ENCODE measurements around the gene CLDN9.
A peak's percentile ranks its signal among the peaks of the same experiment; 100 is the strongest.

The CLDN9 gene, protein sequence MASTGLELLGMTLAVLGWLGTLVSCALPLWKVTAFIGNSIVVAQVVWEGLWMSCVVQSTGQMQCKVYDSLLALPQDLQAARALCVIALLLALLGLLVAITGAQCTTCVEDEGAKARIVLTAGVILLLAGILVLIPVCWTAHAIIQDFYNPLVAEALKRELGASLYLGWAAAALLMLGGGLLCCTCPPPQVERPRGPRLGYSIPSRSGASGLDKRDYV

DNA sequence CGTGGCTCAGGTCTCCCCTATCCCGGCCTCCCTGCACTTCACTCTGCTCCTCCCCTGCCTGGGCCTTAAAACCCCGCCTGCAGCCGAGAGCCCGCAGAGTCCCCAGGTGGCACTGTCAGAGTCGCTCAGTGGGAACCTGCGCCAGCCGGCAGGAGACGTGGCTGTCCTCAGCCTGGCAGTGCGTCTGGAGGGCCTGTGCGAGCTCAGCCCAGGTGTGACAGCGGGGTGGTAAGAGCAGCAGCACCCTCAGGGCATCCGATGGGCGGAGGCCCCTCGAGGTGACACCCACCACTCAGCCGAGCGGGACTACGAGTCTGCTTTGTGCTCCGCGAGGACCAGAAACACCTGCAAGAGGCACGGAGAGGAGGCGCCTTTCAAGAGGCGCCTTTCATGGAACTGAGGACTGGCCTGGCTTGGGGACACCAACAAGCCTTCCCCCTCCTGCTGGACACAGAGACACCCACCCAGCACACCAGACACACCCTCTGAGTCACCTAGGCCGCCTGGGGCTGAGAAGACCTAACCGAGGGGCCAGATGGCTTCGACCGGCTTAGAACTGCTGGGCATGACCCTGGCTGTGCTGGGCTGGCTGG lies at the start of gene CLDN9:
Gene CLDN9, plus strand, starts transcription at position 96 of the 593 bp plus-strand sequence. Its CDS starts 440 bp downstream, at position 536.
- in situ Hi-C loops (cut with HindIII; ENCODE audit: low sequenced_read_pairs), result no loop called here
- H3K4me3 ChIP-seq (ENCODE audit: low read depth, low read length), result no peak within 1 kb of the TSS
- DNase-seq (ENCODE audit: low read depth), result no peak
- TF ChIP-seq, protein P1, sequence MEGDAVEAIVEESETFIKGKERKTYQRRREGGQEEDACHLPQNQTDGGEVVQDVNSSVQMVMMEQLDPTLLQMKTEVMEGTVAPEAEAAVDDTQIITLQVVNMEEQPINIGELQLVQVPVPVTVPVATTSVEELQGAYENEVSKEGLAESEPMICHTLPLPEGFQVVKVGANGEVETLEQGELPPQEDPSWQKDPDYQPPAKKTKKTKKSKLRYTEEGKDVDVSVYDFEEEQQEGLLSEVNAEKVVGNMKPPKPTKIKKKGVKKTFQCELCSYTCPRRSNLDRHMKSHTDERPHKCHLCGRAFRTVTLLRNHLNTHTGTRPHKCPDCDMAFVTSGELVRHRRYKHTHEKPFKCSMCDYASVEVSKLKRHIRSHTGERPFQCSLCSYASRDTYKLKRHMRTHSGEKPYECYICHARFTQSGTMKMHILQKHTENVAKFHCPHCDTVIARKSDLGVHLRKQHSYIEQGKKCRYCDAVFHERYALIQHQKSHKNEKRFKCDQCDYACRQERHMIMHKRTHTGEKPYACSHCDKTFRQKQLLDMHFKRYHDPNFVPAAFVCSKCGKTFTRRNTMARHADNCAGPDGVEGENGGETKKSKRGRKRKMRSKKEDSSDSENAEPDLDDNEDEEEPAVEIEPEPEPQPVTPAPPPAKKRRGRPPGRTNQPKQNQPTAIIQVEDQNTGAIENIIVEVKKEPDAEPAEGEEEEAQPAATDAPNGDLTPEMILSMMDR (IDR thresholded peaks at IDR 0.05; ENCODE audit: low read depth, low read length, missing control alignments), result no peak

DNA sequence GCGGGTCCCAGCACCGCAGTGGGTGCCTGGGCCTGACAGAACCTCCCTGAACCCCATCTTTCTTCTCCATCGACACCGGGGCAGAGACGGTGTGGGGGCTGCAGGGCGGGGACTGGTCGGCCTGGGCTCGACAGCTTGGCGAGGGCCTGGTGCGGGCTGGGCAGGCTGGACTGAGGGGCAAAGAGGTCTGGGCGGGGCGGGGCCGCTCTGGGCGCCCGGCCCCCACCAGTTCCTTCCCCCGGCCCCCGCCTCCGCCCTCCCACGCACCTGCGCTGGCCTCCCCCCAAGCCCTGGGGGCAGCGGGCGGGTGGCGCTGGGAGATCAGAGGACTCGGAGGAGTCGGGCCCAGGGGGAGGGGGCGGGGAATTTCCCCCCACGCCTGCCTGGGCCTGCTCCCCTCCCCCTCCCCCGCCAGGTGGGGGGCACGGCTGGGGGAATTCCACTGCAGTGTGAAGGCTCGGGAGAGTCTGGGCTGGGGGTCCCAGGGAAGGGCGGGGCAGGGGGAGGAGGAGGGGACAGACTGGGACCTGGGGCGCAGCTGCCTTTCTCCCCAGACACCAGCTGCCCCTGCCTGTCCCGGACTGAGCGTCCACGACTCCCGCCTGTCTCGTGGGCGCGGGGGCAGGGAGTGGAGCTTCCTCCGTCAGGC lies 49.5 kb upstream of the CLDN9 start:
- H3K4me3 ChIP-seq (ENCODE audit: low read depth, low read length), result peak overlapping the region; percentile 23
- in situ Hi-C loops (cut with HindIII; ENCODE audit: low sequenced_read_pairs), result no loop called here
- no peak for DNase-seq (ENCODE audit: low read depth)
- TF ChIP-seq, protein P1 (IDR thresholded peaks at IDR 0.05; ENCODE audit: low read depth, low read length, missing control alignments), result no peak

DNA sequence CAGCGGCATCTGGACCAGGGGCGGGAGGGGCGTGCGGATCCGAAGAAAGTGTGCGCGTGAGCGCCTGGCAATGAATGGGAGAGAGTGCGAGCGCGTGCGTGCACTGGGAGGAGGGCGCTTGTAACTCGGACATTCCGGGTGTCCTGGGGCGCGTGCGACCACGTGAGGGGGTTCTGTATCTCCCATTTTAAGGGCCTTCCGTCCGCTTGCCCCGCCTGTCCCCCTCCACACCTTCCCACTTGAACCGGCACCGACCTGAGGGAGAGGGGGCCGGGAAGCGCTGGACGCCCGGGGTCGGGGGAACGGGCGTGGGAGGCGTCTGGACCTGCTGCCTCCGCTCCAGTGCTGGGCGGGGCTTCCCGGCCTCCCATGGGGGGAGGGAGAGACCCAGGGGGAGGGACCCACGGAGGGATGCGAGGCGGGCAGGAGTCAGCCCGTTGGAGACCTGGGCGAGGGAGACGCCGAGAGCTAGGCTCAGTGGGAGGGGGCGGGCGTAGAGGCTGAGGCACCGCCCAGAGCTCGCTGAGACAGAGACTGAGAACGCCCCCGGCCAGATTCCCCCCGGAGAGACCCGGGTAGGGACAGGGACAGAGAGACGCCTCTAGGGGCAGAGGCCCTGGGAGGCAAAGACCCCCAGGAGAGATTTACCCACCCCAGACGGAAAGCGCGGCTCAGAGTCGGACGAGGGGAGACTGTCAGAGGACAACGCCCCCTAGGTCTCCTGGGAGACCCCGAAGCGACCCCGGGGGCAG lies 48.8 kb upstream of the CLDN9 start, which contains the start of gene KREMEN2:
Gene KREMEN2, plus strand, starts transcription at position 553 of the 752 bp plus-strand sequence. CDS start 246 bp downstream, outside the sequence.
- TF ChIP-seq, protein P1 (IDR thresholded peaks at IDR 0.05; ENCODE audit: low read depth, low read length, missing control alignments), result no peak
- in situ Hi-C loops (cut with HindIII; ENCODE audit: low sequenced_read_pairs), result no loop called here
- H3K4me3 ChIP-seq (ENCODE audit: low read depth, low read length), result peak within 1 kb of the TSS; percentile 23
- DNase-seq (ENCODE audit: low read depth), result no peak

DNA sequence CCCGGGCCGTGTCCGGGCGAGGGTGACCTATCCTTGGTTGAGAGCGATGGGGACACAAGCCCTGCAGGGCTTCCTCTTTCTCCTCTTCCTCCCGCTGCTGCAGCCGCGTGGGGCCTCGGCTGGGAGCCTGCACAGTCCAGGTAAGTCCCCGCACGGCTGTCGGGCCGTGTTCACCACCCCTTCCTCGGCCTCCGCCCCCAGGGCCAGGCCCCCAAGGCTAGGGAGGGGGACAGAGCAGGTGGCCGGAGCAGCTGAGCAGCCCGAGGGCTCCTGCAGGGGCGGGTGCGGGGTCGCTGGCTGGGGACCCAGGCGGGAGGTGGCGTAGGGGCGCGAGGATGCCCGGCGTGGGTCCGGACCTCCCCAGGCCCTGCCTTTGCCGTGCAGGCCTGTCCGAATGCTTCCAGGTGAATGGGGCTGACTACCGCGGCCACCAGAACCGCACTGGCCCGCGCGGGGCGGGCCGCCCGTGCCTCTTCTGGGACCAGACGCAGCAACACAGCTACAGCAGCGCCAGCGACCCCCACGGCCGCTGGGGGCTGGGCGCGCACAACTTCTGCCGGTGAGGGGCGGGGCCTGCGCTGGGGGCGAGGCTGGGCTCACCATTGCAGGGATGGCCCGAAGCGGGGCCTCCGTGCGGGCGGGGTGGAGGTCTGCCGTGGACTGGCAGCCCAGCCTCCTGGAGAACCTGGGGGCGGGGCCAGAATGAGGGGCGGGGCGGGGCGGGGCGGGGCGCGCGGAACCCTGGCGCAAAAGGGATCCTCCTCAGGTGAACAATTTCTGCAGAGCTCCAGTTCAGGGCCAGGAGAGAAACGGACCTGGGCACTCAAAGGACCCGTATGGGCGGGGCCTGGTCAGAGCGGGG lies 48.0 kb upstream of the CLDN9 start:
- TF ChIP-seq, protein P1 (IDR thresholded peaks at IDR 0.05; ENCODE audit: low read depth, low read length, missing control alignments), result no peak
- peak overlapping the region; percentile 23 for H3K4me3 ChIP-seq (ENCODE audit: low read depth, low read length)
- DNase-seq (ENCODE audit: low read depth), result no peak
- in situ Hi-C loops (cut with HindIII; ENCODE audit: low sequenced_read_pairs), result no loop called here

DNA sequence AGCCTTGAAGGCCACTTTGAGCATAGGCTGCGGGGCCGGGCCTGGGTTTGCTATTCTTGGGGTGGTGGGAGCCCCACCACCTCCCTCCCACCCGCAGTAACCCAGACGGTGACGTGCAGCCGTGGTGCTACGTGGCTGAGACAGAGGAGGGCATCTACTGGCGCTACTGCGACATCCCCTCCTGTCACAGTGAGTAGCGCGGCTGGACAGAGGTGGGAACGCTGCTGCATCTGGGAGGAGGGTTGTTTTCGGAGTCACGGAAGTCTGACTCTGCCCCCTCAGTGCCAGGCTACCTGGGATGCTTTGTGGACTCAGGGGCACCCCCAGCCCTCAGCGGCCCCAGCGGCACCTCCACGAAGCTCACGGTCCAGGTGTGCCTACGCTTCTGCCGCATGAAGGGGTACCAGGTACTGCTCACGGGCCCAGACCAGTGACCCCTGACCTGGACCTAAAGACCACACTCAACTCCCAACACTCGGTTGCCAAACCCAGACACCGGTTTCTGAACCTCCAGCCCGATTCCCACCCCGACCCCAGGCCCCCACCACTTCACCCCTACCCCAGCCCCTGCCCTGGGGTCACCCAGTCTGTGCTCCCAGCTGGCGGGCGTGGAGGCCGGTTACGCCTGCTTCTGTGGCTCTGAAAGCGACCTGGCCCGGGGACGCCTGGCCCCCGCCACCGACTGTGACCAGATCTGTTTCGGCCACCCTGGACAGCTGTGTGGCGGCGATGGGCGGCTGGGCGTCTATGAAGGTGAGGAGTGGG lies 46.5 kb upstream of the CLDN9 start:
- in situ Hi-C loops (cut with HindIII; ENCODE audit: low sequenced_read_pairs), result no loop called here
- DNase-seq (ENCODE audit: low read depth), result no peak
- TF ChIP-seq, protein P1 (IDR thresholded peaks at IDR 0.05; ENCODE audit: low read depth, low read length, missing control alignments), result no peak
- H3K4me3 ChIP-seq (ENCODE audit: low read depth, low read length), result no peak overlapping the region
